WTC11 (cell line): ENCODE measurements around the gene MBP.

Experiments used
- CREM ChIP-seq: sonication (generic); formaldehyde crosslinking; IDR thresholded peaks from 2 replicates; pipeline ENCODE4 v1.8.1; 2022; ENCODE audit warnings: mild to moderate bottlenecking, missing genetic modification reagents, moderate library complexity
- ETV6 ChIP-seq: sonication (generic); formaldehyde crosslinking; IDR thresholded peaks from 2 replicates; pipeline ENCODE4 v1.8.1; 2022; ENCODE audit warnings: mild to moderate bottlenecking, missing genetic modification reagents
- MXD4 ChIP-seq: fragments of 250-450 bp; sonication (Bioruptor Pico); IDR thresholded peaks from 2 replicates; pipeline ENCODE4 v1.8.0; 2021; ENCODE audit warnings: mild to moderate bottlenecking, moderate library complexity, borderline replicate concordance
- NR3C1 ChIP-seq: sonication (generic); formaldehyde crosslinking; conservative IDR thresholded peaks from 2 replicates; pipeline ENCODE4 v1.8.1; 2023; ENCODE audit warnings: low read depth, mild to moderate bottlenecking, missing genetic modification reagents
- TEAD4 ChIP-seq: sonication (generic); formaldehyde crosslinking; IDR thresholded peaks from 2 replicates; pipeline ENCODE4 v1.8.0; 2022; ENCODE audit warnings: mild to moderate bottlenecking, missing genetic modification reagents
- ZBTB21 ChIP-seq: sonication (generic); formaldehyde crosslinking; IDR thresholded peaks from 2 replicates; pipeline ENCODE4 v1.8.1; 2023; ENCODE audit warnings: mild to moderate bottlenecking, missing genetic modification reagents, borderline replicate concordance
- ZNF263 ChIP-seq: sonication (generic); formaldehyde crosslinking; IDR thresholded peaks from 2 replicates; pipeline ENCODE4 v1.8.1; 2022; ENCODE audit warnings: low read depth, mild to moderate bottlenecking, moderate library complexity, missing genetic modification reagents
- ZNF423 ChIP-seq: fragments of 250-450 bp; sonication (Bioruptor Pico); IDR thresholded peaks from 2 replicates; pipeline ENCODE4 v2.1.2; 2022; ENCODE audit warnings: mild to moderate bottlenecking, moderate library complexity
- TF ChIP-seq, protein P1 (sequence below): fragments of 200-600 bp; IDR thresholded peaks from 2 replicates; pipeline ENCODE4 v1.8.0; 2022; ENCODE audit warnings: antibody characterized with exemption
- TF ChIP-seq, protein P2 (sequence below): sonication (generic); formaldehyde crosslinking; IDR thresholded peaks from 2 replicates; pipeline ENCODE4 v1.8.1; 2022; ENCODE audit warnings: low read depth, missing genetic modification reagents, borderline replicate concordance
- TF ChIP-seq, protein P3 (sequence below): sonication (generic); formaldehyde crosslinking; conservative IDR thresholded peaks from 2 replicates; pipeline ENCODE4 v1.8.1; 2023; ENCODE audit warnings: mild to moderate bottlenecking, low read depth, missing genetic modification reagents, moderate library complexity
- TF ChIP-seq, protein P4 (sequence below): sonication (generic); formaldehyde crosslinking; IDR thresholded peaks from 2 replicates; pipeline ENCODE4 v1.8.0; 2022; ENCODE audit warnings: mild to moderate bottlenecking, missing genetic modification reagents
- TF ChIP-seq, protein P5 (sequence below): sonication (generic); formaldehyde crosslinking; IDR thresholded peaks from 2 replicates; pipeline ENCODE4 v1.8.0; 2022; ENCODE audit warnings: missing genetic modification reagents
- TF ChIP-seq, protein P6 (sequence below): sonication (generic); formaldehyde crosslinking; IDR thresholded peaks from 2 replicates; pipeline ENCODE4 v1.8.1; 2023; ENCODE audit warnings: mild to moderate bottlenecking, missing genetic modification reagents, moderate library complexity

DNA sequence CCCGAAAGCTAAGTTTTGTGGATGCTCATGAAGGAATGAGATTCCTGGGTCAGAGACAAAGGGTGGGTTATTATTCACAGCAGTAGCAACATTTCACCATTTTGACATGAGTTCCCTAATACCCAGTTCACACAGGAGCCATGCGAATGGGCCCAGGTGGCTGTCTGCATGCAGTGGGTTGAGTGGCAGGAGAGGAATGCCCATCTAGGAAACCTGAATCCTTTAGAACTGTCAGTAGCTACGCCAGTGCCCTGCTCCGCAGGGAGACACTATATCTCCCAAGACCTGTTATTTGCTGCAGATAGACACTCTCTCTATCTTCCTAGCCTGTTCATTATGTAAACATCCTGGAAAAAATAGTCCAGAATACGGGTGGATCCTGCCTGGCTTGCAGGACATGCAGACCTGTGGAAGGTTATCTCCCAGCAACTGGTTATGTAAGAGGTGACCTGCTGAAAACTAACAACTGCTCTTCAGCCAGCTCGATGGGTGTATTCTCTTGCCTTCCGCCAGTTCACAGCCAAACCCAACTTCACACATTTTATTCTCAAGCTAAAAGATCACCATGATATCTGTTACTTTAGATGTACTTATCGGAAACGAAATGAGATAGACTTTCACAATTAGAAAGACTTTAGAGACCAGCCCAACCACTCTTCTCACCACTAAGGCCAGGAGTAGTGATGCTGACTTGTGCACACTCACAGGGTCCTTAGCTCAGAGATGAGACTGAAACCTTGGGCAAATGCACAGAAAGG lies 59.1 kb downstream of the MBP start:
- no peak for TF ChIP-seq MXD4 (CRISPR knock-in tag)
- TF ChIP-seq NR3C1 (CRISPR knock-in tag), result no peak
- TF ChIP-seq, protein P1, sequence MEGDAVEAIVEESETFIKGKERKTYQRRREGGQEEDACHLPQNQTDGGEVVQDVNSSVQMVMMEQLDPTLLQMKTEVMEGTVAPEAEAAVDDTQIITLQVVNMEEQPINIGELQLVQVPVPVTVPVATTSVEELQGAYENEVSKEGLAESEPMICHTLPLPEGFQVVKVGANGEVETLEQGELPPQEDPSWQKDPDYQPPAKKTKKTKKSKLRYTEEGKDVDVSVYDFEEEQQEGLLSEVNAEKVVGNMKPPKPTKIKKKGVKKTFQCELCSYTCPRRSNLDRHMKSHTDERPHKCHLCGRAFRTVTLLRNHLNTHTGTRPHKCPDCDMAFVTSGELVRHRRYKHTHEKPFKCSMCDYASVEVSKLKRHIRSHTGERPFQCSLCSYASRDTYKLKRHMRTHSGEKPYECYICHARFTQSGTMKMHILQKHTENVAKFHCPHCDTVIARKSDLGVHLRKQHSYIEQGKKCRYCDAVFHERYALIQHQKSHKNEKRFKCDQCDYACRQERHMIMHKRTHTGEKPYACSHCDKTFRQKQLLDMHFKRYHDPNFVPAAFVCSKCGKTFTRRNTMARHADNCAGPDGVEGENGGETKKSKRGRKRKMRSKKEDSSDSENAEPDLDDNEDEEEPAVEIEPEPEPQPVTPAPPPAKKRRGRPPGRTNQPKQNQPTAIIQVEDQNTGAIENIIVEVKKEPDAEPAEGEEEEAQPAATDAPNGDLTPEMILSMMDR, result no peak
- TF ChIP-seq TEAD4 (CRISPR knock-in tag), result no peak
- no peak for TF ChIP-seq ETV6 (CRISPR knock-in tag)
- TF ChIP-seq ZBTB21 (CRISPR knock-in tag), result no peak
- no peak for TF ChIP-seq ZNF263 (CRISPR knock-in tag)
- TF ChIP-seq, protein P2, sequence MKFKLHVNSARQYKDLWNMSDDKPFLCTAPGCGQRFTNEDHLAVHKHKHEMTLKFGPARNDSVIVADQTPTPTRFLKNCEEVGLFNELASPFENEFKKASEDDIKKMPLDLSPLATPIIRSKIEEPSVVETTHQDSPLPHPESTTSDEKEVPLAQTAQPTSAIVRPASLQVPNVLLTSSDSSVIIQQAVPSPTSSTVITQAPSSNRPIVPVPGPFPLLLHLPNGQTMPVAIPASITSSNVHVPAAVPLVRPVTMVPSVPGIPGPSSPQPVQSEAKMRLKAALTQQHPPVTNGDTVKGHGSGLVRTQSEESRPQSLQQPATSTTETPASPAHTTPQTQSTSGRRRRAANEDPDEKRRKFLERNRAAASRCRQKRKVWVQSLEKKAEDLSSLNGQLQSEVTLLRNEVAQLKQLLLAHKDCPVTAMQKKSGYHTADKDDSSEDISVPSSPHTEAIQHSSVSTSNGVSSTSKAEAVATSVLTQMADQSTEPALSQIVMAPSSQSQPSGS, result no peak
- TF ChIP-seq, protein P3, sequence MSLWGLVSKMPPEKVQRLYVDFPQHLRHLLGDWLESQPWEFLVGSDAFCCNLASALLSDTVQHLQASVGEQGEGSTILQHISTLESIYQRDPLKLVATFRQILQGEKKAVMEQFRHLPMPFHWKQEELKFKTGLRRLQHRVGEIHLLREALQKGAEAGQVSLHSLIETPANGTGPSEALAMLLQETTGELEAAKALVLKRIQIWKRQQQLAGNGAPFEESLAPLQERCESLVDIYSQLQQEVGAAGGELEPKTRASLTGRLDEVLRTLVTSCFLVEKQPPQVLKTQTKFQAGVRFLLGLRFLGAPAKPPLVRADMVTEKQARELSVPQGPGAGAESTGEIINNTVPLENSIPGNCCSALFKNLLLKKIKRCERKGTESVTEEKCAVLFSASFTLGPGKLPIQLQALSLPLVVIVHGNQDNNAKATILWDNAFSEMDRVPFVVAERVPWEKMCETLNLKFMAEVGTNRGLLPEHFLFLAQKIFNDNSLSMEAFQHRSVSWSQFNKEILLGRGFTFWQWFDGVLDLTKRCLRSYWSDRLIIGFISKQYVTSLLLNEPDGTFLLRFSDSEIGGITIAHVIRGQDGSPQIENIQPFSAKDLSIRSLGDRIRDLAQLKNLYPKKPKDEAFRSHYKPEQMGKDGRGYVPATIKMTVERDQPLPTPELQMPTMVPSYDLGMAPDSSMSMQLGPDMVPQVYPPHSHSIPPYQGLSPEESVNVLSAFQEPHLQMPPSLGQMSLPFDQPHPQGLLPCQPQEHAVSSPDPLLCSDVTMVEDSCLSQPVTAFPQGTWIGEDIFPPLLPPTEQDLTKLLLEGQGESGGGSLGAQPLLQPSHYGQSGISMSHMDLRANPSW (CRISPR knock-in tag), result no peak
- TF ChIP-seq ZNF423 (CRISPR knock-in tag), result no peak
- TF ChIP-seq, protein P4, sequence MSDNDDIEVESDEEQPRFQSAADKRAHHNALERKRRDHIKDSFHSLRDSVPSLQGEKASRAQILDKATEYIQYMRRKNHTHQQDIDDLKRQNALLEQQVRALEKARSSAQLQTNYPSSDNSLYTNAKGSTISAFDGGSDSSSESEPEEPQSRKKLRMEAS (CRISPR knock-in tag), result no peak
- no peak for TF ChIP-seq CREM
- TF ChIP-seq, protein P5, sequence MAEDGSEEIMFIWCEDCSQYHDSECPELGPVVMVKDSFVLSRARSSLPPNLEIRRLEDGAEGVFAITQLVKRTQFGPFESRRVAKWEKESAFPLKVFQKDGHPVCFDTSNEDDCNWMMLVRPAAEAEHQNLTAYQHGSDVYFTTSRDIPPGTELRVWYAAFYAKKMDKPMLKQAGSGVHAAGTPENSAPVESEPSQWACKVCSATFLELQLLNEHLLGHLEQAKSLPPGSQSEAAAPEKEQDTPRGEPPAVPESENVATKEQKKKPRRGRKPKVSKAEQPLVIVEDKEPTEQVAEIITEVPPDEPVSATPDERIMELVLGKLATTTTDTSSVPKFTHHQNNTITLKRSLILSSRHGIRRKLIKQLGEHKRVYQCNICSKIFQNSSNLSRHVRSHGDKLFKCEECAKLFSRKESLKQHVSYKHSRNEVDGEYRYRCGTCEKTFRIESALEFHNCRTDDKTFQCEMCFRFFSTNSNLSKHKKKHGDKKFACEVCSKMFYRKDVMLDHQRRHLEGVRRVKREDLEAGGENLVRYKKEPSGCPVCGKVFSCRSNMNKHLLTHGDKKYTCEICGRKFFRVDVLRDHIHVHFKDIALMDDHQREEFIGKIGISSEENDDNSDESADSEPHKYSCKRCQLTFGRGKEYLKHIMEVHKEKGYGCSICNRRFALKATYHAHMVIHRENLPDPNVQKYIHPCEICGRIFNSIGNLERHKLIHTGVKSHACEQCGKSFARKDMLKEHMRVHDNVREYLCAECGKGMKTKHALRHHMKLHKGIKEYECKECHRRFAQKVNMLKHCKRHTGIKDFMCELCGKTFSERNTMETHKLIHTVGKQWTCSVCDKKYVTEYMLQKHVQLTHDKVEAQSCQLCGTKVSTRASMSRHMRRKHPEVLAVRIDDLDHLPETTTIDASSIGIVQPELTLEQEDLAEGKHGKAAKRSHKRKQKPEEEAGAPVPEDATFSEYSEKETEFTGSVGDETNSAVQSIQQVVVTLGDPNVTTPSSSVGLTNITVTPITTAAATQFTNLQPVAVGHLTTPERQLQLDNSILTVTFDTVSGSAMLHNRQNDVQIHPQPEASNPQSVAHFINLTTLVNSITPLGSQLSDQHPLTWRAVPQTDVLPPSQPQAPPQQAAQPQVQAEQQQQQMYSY (CRISPR knock-in tag), result no peak
- TF ChIP-seq, protein P6, sequence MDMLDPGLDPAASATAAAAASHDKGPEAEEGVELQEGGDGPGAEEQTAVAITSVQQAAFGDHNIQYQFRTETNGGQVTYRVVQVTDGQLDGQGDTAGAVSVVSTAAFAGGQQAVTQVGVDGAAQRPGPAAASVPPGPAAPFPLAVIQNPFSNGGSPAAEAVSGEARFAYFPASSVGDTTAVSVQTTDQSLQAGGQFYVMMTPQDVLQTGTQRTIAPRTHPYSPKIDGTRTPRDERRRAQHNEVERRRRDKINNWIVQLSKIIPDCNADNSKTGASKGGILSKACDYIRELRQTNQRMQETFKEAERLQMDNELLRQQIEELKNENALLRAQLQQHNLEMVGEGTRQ, result no peak
